Lower lobe of right lung (tissue), 2 donors: ENCODE results near the gene PCED1B. TPM values are rescaled to one million over a fixed set of nuclear protein-coding genes. Genes with fewer than 3 reads are reported as not detected.

Experiments
- ATAC-seq, 2 donors: fragments of 200-7000 bp; cut with Tn5 transposase; one replicate each; pipeline ENCODE4 v1.9.1; 2020 to 2022; ENCODE audit warnings: mild to moderate bottlenecking in 2 of 2, moderate library complexity in 2 of 2
- DNase-seq: peaks from one replicate; pipeline ENCODE4 v3.0.0-alpha.2; 2020
- H3K27ac ChIP-seq: fragments of 200-600 bp; one replicate; pipeline ENCODE4 v1.8.0; 2022
- H3K27me3 ChIP-seq: fragments of 200-600 bp; one replicate; pipeline ENCODE4 v1.8.0; 2022; ENCODE audit warnings: low read depth
- H3K36me3 ChIP-seq: fragments of 200-600 bp; one replicate; pipeline ENCODE4 v1.8.0; 2022; ENCODE audit warnings: mild to moderate bottlenecking
- H3K4me1 ChIP-seq: fragments of 200-600 bp; one replicate; pipeline ENCODE4 v1.8.0; 2022
- H3K4me3 ChIP-seq: fragments of 200-600 bp; one replicate; pipeline ENCODE4 v1.8.0; 2022; ENCODE audit warnings: mild to moderate bottlenecking
- H3K9me3 ChIP-seq: fragments of 200-600 bp; one replicate; pipeline ENCODE4 v1.8.0; 2022
- intact Hi-C: fragments of 100-400 bp; cut with DNase I; formaldehyde crosslinking; loops from one replicate; pipeline ENCODE4 v1.11.0; 2022
- total RNA-seq: library from RNA; stranded (reverse); fragmentation: NEBNext Ultra II Directional; extraction: Animal tissue kit (Norgen Biotek cat#: 25700); gene quantifications from one replicate; pipeline ENCODE4 v1.2.1, GENCODE V29; 2021
- TF ChIP-seq, protein P1 (sequence below): fragments of 200-600 bp; IDR thresholded peaks from one replicate; pipeline ENCODE4 v1.8.0; 2022; ENCODE audit warnings: antibody characterized with exemption, mild to moderate bottlenecking
- donor health status: DM: no; HTN: yes; CAD: no; lungs with severe emphysema.

PCED1B gene
- total RNA-seq, 1 donor from 2014 or later, result 13.4 TPM

GRCh38 chr12:47202176-47202575, 122.8 kb downstream of the PCED1B start:
- Histone ChIP-seq H3K27ac (no peak overlapping the region), H3K36me3 (no peaks in the 10 kb centered on the region), H3K9me3 (no peaks in the 10 kb centered on the region), H3K4me1 (peaks cover 8% of the 10 kb centered on the region), H3K27me3 (no peaks in the 10 kb centered on the region), H3K4me3 (no peak overlapping the region)
- ATAC-seq (no peak), DNase-seq (no peak)
- intact Hi-C loops, result no loop called here
- TF ChIP-seq, protein P1, sequence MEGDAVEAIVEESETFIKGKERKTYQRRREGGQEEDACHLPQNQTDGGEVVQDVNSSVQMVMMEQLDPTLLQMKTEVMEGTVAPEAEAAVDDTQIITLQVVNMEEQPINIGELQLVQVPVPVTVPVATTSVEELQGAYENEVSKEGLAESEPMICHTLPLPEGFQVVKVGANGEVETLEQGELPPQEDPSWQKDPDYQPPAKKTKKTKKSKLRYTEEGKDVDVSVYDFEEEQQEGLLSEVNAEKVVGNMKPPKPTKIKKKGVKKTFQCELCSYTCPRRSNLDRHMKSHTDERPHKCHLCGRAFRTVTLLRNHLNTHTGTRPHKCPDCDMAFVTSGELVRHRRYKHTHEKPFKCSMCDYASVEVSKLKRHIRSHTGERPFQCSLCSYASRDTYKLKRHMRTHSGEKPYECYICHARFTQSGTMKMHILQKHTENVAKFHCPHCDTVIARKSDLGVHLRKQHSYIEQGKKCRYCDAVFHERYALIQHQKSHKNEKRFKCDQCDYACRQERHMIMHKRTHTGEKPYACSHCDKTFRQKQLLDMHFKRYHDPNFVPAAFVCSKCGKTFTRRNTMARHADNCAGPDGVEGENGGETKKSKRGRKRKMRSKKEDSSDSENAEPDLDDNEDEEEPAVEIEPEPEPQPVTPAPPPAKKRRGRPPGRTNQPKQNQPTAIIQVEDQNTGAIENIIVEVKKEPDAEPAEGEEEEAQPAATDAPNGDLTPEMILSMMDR, result no peak

DNA sequence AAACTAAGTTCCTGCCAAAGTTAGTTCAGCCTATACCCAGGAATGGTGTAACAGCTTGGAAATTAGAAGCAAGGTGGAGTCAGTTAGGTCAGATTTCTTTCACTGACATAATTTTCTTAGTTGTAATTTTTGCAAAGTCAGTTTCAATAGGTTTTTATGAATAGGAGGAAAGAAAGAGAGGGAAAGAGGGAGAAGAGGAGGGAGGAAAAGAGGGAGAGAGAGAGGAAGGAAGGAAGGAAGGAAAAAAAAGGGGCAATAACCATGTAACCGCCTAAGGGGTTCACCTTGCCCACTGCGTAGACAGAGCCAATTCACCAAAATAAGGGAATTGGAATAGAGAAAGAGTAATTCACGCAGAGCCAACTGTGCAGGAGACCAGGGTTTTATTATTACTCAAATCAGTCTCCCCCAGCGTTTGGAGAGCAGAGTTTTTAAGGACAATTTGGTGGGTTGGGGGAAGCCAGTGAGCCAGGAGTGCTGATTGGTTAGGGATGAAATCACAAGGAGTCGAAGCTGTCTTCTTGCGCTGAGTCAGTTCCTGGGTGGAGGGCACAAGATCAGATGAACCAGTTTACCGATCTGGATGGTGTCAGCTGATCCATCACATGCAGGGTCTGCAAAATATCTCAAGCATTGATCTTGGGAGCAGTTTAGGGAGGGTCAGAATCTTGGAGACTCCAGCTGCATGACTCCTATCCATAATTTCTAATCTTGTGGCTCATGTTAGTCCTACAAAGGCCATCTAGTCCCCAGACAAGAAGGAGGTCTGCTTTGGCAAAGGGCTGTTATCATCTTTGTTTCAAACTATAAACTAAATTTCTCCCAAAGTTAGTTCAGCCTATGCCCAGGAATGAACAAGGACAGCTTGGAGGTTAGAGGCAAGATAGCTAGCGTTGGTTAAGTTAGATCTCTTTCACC, 126.4 kb downstream of the PCED1B start:
- intact Hi-C loops, result no loop called here
- H3K27ac ChIP-seq, result peak overlapping the region; percentile 49

DNA sequence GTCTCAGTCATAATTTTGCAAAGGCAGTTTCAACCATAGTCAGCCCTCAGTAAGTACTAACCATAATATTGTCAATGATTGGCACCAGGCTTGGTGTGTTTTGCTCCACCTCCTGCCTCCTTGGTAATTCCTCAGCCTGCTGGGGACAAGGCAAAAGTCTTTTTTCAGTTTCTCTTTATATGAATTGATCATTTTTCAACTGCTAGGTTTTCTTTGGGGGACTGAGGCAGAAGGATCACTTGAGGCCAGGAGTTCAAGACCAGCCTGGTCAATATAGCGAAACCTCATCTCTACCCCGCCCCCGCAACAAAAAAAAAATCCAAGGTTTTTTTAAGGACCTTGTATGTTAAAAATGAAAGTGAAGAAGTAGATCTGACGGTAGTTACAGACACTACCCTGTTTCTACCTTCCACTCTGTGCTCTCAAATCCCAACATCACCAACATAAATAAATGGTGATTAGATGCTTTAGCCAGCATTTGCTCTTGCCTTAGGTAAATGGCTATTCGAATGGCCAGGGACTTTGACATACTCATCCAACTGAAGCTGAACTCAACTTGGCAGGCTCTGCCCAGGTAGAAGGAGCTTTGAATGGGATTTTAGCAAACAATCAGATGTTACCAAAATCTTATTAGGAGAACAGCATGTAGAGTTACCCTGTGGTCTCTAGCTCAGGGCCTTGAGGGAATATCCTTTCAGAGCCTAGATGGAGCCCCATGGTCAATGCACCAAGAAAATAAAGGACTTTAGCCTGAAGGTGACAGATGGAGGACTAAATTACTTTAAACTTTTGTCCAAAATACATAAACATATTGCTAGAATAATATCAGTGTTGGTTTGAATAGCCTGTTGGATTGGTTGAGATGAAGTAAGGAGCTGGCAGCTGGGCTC, 127.3 kb downstream of the PCED1B start:
- Histone ChIP-seq H3K4me3 (no peak overlapping the region), H3K36me3 (no peaks in the 10 kb centered on the region), H3K4me1 (peaks cover 17% of the 10 kb centered on the region), H3K27ac (peak overlapping the region; percentile 49), H3K9me3 (no peaks in the 10 kb centered on the region), H3K27me3 (no peaks in the 10 kb centered on the region)
- TF ChIP-seq, protein P1, result no peak
- ATAC-seq, result no peak
- no peak for DNase-seq
- intact Hi-C loops, result no loop called here

More for the DNA sequence above, 126.4 kb downstream of the PCED1B start:
- Histone ChIP-seq H3K27me3 (no peaks in the 10 kb centered on the region), H3K4me1 (peaks cover 17% of the 10 kb centered on the region), H3K4me3 (no peak overlapping the region), H3K9me3 (no peaks in the 10 kb centered on the region), H3K36me3 (no peaks in the 10 kb centered on the region)
- DNase-seq (no peak), ATAC-seq (no peak)
- TF ChIP-seq, protein P1, result no peak

- peak; percentile 76 for DNase-seq
- Histone ChIP-seq H3K36me3 (no peaks in the 10 kb centered on the region), H3K27ac (peak overlapping the region; percentile 49), H3K4me1 (peaks cover 17% of the 10 kb centered on the region), H3K27me3 (no peaks in the 10 kb centered on the region), H3K9me3 (no peaks in the 10 kb centered on the region), H3K4me3 (no peak overlapping the region)
- TF ChIP-seq, protein P1, result no peak
- peak; percentile 78 to 86 for ATAC-seq
- intact Hi-C loops, result no loop called here
These were observed 127.9 kb downstream of the PCED1B start for GRCh38 chr12:47207340-47207717.

- H3K36me3 ChIP-seq, result no peaks in the 10 kb centered on the region
- no peak overlapping the region for H3K4me3 ChIP-seq
- peak overlapping the region; percentile 33 for H3K27ac ChIP-seq
- no peaks in the 10 kb centered on the region for H3K27me3 ChIP-seq
- H3K9me3 ChIP-seq, result no peaks in the 10 kb centered on the region
- TF ChIP-seq, protein P1, result no peak
- intact Hi-C loops, result no loop called here
- ATAC-seq (peak; percentile 22 to 31), DNase-seq (no peak)
- peaks cover 17% of the 10 kb centered on the region for H3K4me1 ChIP-seq
These were observed 128.4 kb downstream of the PCED1B start for GRCh38 chr12:47207829-47208248.
